Mucosa of stomach (tissue), 1 donor: Measurements from ENCODE around the gene TMEM236.

ENCODE experiments used
- H3K27me3 ChIP-seq: one replicate; pipeline ENCODE4 v1.7.0; 2013; ENCODE audit warnings: mild to moderate bottlenecking, low read length; ENCODE audit not compliant: control insufficient read depth, insufficient read depth
- H3K36me3 ChIP-seq: one replicate; pipeline ENCODE4 v1.7.0; 2013; ENCODE audit warnings: low read length; ENCODE audit not compliant: control insufficient read depth, insufficient read depth
- H3K4me1 ChIP-seq: one replicate; pipeline ENCODE4 v1.7.0; 2013; ENCODE audit warnings: mild to moderate bottlenecking, low read length; ENCODE audit not compliant: control insufficient read depth, insufficient read depth
- H3K4me3 ChIP-seq: one replicate; pipeline ENCODE4 v1.7.0; 2013; ENCODE audit warnings: low read length
- H3K9ac ChIP-seq: one replicate; pipeline ENCODE4 v1.7.0; 2013; ENCODE audit warnings: mild to moderate bottlenecking, low read length, moderate library complexity
- H3K9me3 ChIP-seq: one replicate; pipeline ENCODE4 v1.7.0; 2013; ENCODE audit warnings: mild to moderate bottlenecking, low read length, moderate library complexity; ENCODE audit not compliant: control insufficient read depth
- donor health status: Pancreatic carcinoma.

TMEM236 gene

DNA sequence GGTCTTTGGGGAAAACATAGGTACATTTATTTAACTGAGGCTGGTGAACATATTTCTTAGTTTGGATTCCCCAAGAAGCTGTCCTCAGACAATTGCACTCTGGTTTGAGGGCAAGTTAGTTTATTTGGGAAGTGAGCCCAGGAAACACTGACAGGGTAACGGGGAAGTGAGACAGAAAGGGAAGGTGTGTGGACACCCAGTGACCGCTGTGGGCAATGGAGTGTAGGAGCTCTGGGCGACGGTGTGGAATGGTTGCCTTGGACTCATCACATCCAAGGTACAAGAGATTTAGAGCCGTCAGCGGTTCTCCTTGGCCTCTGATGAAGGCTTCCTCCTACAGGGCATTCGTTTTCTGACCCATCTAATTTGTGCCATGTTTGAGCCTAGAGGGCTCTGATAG lies 64.2 kb downstream of the TMEM236 start:
- Histone ChIP-seq H3K27me3 (no peaks in the 10 kb centered on the region), H3K4me1 (no peaks in the 10 kb centered on the region), H3K36me3 (no peaks in the 10 kb centered on the region), H3K4me3 (no peak overlapping the region), H3K9ac (no peak overlapping the region), H3K9me3 (no peaks in the 10 kb centered on the region)

DNA sequence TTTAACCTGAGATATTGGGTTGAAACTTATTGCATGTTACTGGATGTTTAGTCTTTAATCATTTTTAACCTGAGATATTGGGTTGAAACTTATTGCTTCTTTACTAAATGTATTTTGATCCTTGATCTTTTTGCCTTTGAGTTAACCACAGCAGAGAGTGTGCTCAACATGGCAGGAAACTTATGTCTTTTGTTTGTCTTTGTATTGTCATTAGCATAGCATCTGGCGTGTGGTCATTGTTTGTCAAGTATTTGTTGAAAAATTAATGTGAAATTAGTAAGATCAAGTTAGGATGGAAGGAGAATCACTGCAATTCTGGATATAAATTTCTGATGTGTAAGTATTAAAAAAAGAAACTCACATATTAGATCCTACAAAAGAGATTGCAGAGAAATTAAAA lies 65.3 kb downstream of the TMEM236 start:
- Histone ChIP-seq H3K9ac (no peak overlapping the region), H3K27me3 (no peaks in the 10 kb centered on the region), H3K4me1 (no peaks in the 10 kb centered on the region), H3K36me3 (no peaks in the 10 kb centered on the region), H3K4me3 (no peak overlapping the region), H3K9me3 (no peaks in the 10 kb centered on the region)

DNA sequence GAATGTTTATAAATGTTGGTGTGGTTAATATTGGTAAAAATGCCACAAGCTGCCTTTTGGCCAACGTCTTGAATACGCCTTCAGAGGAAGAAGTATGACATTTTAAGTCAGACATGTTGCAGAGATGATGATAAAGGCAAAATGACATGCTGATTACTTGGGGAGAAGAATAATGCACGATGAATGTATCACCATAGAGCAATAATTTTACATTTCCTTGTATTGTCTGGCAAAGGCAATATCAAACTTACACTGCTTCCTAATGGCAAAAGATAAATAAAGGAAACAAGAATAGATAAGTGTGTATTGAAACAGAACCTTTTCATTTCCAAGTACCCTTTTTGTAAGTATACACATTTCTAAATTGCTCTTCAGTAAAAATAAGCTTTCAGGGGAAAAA lies 65.8 kb downstream of the TMEM236 start:
- Histone ChIP-seq H3K27me3 (no peaks in the 10 kb centered on the region), H3K9ac (no peak overlapping the region), H3K9me3 (no peaks in the 10 kb centered on the region), H3K36me3 (no peaks in the 10 kb centered on the region), H3K4me3 (no peak overlapping the region), H3K4me1 (no peaks in the 10 kb centered on the region)

DNA sequence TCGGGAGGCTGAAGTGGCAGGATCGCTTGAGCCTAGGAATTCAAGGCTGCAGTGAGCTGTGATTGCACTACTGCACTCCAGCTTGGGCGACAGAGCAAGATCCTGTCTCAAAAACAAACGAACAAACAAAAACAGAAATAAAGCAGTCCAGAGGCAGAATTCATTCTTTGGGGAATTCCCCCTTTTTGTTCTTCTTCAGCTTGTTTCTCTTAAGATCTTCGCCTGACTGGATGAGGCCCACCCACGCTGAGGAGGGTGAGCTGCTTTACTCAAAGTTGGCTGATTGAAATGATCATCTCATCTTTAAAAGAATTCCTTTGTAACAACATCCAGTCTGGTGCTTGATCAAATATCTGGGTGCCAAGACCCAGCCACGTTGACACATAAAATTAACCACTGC lies 67.8 kb downstream of the TMEM236 start:
- Histone ChIP-seq H3K4me1 (no peaks in the 10 kb centered on the region), H3K27me3 (no peaks in the 10 kb centered on the region), H3K9me3 (no peaks in the 10 kb centered on the region), H3K4me3 (no peak overlapping the region), H3K9ac (no peak overlapping the region), H3K36me3 (no peaks in the 10 kb centered on the region)

DNA sequence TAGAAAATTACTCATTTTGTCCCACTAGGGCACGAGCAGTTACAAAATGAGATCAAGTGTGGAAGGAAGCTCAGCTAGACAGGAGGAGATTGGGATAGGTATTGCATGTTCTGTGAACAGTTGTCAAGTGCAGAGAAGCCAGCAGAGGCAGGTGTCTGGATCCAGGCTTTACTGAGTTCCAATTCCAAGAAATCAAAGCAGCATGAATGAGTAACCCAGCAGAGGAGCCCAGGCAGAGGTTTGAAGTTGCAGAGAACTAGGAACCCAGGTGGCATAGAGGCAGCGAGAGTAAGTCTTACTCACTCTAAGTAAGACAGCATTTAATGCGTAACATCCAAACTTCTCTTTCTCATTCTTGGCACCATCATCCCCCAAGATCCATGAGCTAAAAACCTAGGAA lies 68.9 kb downstream of the TMEM236 start:
- Histone ChIP-seq H3K4me1 (no peaks in the 10 kb centered on the region), H3K4me3 (no peak overlapping the region), H3K27me3 (no peaks in the 10 kb centered on the region), H3K9me3 (no peaks in the 10 kb centered on the region), H3K36me3 (no peaks in the 10 kb centered on the region), H3K9ac (no peak overlapping the region)

DNA sequence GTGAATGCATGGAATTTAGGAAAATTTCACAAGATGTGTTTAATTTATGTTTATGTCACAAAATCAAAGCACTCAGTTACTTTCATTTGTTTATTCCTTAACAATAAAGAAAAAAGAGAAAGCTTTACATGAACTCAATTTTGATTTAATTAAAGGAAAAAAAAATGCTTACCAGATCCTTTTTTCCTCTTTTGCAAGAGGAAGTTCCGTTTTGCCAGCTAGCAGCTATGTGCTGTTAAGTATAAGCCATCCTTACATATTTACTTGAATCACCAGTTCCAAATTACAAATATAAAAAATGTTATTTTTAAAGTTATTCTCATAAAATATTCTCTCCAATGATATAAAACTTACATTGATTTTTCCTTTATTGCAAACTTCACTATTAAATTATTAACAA lies 69.9 kb downstream of the TMEM236 start:
- Histone ChIP-seq H3K9ac (no peak overlapping the region), H3K36me3 (no peaks in the 10 kb centered on the region), H3K27me3 (no peaks in the 10 kb centered on the region), H3K4me3 (no peak overlapping the region), H3K9me3 (no peaks in the 10 kb centered on the region), H3K4me1 (no peaks in the 10 kb centered on the region)

DNA sequence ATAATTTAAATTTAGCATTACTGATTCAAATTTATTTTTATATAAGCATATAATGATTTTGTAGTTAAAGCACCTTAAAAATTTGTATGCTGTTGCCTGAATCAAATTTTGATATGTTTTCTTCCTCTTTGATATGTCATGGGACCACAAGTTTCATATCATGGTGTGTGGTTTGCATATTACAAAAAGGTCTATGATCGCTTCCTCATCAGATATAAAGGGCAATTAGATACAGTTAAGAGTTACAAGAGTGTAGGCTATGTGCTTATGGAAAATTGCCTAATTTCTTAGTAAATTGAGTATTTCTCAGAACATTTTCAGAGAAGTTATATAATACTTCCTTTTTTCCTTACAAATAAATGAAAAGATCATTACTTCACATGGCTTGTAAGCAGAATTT lies 79.3 kb downstream of the TMEM236 start:
- H3K27me3 ChIP-seq: no peaks in the 10 kb centered on the region
- no peaks in the 10 kb centered on the region for H3K9me3 ChIP-seq
- H3K4me1 ChIP-seq: no peaks in the 10 kb centered on the region
- H3K4me3 ChIP-seq: no peak overlapping the region
- no peaks in the 10 kb centered on the region for H3K36me3 ChIP-seq
- H3K9ac ChIP-seq: no peak overlapping the region

DNA sequence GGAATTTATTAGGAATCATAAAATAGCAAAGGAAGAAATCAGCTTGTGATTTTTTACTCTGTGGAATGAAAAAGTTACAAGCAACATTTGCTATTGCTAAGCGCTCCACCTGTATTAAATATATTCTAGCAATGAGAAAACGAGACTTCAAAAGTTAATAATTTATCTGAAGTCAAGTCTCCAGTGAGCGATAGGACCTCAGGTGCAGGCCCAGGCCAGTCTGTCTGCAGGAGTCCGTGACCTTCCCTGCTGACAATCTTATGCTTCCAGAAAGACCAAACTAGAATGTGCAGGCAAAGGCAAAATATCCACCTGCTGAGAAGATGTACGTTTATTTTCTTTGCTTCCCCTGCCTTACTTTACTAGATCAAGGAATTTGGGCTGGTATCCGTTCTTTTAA lies 79.9 kb downstream of the TMEM236 start:
- Histone ChIP-seq H3K9me3 (no peaks in the 10 kb centered on the region), H3K9ac (no peak overlapping the region), H3K36me3 (no peaks in the 10 kb centered on the region), H3K4me1 (peaks cover under 1% of the 10 kb centered on the region), H3K4me3 (no peak overlapping the region), H3K27me3 (no peaks in the 10 kb centered on the region)

DNA sequence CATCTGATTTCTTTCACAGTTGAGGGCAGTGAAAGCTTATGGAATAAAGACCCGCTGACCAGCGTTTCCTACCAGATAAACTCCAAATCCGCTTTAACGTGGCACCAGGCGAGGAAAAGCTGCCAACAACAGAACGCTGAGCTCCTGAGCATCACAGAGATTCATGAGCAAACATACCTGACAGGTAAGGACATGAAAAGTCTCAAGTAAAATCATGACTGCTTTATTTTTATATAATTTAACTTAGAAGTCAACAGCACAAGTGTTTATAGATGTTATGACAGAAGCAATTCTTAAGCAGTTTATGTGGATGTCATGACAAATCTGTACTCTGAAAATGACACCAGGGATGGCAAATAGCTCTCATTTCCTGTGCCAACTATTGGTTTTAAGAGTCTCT lies 81.7 kb downstream of the TMEM236 start:
- Histone ChIP-seq H3K9ac (no peak overlapping the region), H3K4me3 (no peak overlapping the region), H3K9me3 (no peaks in the 10 kb centered on the region), H3K36me3 (no peaks in the 10 kb centered on the region), H3K4me1 (peaks cover 4% of the 10 kb centered on the region), H3K27me3 (no peaks in the 10 kb centered on the region)

DNA sequence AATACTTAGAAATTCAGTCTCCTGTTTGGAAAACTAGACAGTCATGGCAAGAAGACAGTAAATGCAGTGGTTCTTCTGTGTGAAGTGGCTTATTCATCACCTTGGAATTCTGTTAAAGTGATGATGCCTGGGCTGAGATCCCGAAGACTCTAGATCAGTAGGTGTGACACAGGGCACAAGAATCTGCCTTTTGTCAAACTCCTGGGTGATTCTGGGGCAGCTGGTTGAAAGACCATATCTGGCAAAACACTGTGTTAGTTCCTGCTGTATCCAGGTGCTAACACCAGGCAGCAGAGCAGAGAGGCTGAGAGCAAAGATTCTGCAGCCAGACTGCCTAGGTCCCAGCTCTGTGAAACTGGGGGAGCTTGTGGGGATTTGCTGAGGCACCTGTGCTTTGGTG lies 83.7 kb downstream of the TMEM236 start:
- Histone ChIP-seq H3K36me3 (no peaks in the 10 kb centered on the region), H3K27me3 (no peaks in the 10 kb centered on the region), H3K4me1 (peaks cover 4% of the 10 kb centered on the region), H3K9me3 (no peaks in the 10 kb centered on the region), H3K9ac (no peak overlapping the region), H3K4me3 (no peak overlapping the region)

DNA sequence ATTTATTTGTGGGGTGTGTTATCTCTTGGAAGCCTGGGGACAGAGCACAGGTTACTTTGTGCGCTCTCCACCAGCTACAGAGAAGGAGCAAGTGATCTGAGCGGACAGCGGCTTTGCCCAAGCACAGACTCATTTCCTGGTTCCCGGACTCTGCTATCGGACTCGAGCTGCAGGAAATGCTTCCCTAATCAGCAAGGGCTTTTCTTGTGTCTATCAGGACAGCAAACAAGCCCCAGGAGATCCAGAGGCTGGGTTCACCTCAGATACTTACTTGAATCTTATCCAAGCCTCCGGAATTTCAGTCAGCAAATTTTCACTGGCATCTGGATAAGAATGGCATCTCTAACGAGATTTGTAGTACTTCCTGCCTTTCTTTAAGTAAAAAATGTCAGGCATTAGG lies 84.9 kb downstream of the TMEM236 start:
- Histone ChIP-seq H3K27me3 (no peaks in the 10 kb centered on the region), H3K36me3 (no peaks in the 10 kb centered on the region), H3K9me3 (no peaks in the 10 kb centered on the region), H3K4me3 (no peak overlapping the region), H3K9ac (no peak overlapping the region), H3K4me1 (peaks cover 4% of the 10 kb centered on the region)

DNA sequence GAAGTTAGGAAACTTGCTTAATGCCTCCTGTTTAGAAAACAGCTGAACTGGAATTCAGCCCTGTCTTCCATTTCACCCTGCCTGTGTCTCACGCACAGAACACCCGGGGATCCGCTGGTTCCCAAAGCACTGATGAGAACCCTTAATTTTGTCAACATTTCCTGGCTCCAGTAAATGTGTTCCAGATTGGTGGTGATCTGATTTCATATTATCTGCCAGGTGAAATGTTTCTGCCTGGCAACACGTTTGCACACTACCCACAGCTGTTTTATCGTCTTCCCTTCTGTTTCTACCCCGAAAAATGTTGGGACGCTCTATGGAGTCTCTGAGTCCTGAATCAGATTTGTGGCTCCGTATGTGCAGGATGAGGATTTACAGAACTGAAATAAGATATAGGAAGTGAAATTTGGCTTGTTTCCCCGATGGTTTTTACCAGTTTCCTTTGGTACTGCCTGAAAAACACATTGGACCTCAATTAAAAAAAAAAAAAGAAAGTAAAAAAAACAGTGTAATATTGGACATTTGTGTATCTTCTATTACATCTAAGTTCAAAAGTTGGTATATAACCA lies 86.2 kb downstream of the TMEM236 start:
- no peaks in the 10 kb centered on the region for H3K27me3 ChIP-seq

DNA sequence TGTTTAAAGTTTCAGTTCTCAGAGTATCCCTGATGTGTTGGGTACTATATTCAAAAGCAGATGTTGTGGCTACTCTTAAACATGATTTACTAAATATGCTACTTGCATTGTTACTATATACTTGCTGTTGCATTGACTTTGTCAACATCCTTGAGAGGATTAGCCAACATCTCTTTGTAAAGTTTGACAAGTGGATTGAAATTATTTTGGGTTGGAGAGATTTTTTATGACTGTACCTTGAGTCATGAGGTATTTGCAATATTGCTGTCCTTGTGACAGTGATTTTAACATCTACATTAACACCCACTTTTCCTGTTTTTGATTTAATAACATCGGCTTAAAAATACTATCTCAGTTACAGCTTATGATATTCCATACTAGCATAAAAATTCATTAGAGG lies 89.0 kb downstream of the TMEM236 start:
- H3K9ac ChIP-seq: no peak overlapping the region
- no peaks in the 10 kb centered on the region for H3K36me3 ChIP-seq
- H3K4me1 ChIP-seq: peaks cover 4% of the 10 kb centered on the region
- no peaks in the 10 kb centered on the region for H3K9me3 ChIP-seq
- H3K4me3 ChIP-seq: no peak overlapping the region
- no peaks in the 10 kb centered on the region for H3K27me3 ChIP-seq

More for the DNA sequence above, 86.2 kb downstream of the TMEM236 start:
- H3K9me3 ChIP-seq: no peaks in the 10 kb centered on the region
- H3K36me3 ChIP-seq: no peaks in the 10 kb centered on the region
- H3K4me1 ChIP-seq: peaks cover 4% of the 10 kb centered on the region
- H3K4me3 ChIP-seq: no peak overlapping the region
- H3K9ac ChIP-seq: no peak overlapping the region
